ENCODE measurements around the gene SEC61B. TPM values are rescaled to one million over a fixed set of nuclear protein-coding genes. Genes with fewer than 3 reads are reported as not detected.

SEC61B gene
- total RNA-seq, 1 experiment from 2014 or later = 167 TPM

DNA sequence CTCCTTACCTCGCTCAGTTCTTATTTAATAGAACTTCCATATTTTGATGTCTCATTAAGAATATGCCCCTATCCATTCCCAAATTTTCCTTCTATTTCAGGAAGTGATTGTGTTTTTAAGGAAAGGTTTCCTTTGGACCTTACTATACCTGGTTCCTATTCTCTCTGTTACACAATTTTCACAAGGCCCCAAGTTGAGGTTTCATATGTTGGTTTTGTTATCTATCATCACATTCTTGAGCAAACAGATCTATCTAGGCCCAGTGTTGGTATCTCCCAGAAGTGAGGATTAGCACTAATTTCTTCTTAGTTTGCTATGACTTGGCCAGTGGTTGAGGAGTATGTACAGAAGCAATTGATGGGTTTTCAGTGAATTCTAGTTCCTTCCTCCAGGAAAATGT lies 41.9 kb upstream of the SEC61B start:
- CTCF ChIA-PET = no interaction called here

GRCh38 chr9:99180662-99181061 lies 41.4 kb upstream of the SEC61B start:
- Mint-ChIP-seq H3K4me1 (peaks cover 22% of the 10 kb centered on the region), H3K27ac (no peak overlapping the region), H3K36me3 (no peaks in the 10 kb centered on the region), H3K9me3 (no peaks in the 10 kb centered on the region), H3K4me3 (no peak overlapping the region), H3K27me3 (ENCODE audit: low read depth) (no peaks in the 10 kb centered on the region; the same call in 1 of the 2 replicates)
- POLR2A ChIA-PET = no interaction called here
- ATAC-seq (no peak), DNase-seq (ENCODE audit: low spot score) (no peak)
- TF ChIP-seq TEAD1 (CRISPR knock-in tag; IDR thresholded peaks at IDR 0.05) = no peak
- TF ChIP-seq CBFB (CRISPR knock-in tag; IDR thresholded peaks at IDR 0.05; ENCODE audit: low read depth) = no peak
- no peak for TF ChIP-seq KAT7 (CRISPR knock-in tag; IDR thresholded peaks at IDR 0.05; ENCODE audit: borderline replicate concordance)
- TF ChIP-seq ZNF416 (CRISPR knock-in tag; IDR thresholded peaks at IDR 0.05) = no peak
- no peak for TF ChIP-seq SMAD3 (CRISPR knock-in tag; IDR thresholded peaks at IDR 0.05; ENCODE audit: borderline replicate concordance)
- TF ChIP-seq USF1 (CRISPR knock-in tag; IDR thresholded peaks at IDR 0.05) = no peak
- no peak for TF ChIP-seq ZNF121 (CRISPR knock-in tag; IDR thresholded peaks at IDR 0.05)
- TF ChIP-seq NR3C1 (CRISPR knock-in tag; conservative IDR thresholded peaks at IDR 0.05; ENCODE audit: low read depth) = no peak
- no peak for TF ChIP-seq ESRRA (CRISPR knock-in tag; IDR thresholded peaks at IDR 0.05; ENCODE audit: borderline replicate concordance)
- TF ChIP-seq, protein P1, sequence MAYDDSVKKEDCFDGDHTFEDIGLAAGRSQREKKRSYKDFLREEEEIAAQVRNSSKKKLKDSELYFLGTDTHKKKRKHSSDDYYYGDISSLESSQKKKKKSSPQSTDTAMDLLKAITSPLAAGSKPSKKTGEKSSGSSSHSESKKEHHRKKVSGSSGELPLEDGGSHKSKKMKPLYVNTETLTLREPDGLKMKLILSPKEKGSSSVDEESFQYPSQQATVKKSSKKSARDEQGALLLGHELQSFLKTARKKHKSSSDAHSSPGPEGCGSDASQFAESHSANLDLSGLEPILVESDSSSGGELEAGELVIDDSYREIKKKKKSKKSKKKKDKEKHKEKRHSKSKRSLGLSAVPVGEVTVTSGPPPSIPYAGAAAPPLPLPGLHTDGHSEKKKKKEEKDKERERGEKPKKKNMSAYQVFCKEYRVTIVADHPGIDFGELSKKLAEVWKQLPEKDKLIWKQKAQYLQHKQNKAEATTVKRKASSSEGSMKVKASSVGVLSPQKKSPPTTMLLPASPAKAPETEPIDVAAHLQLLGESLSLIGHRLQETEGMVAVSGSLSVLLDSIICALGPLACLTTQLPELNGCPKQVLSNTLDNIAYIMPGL (CRISPR knock-in tag; IDR thresholded peaks at IDR 0.05) = no peak
- no peak for TF ChIP-seq ZNF232 (CRISPR knock-in tag; IDR thresholded peaks at IDR 0.05)
- TF ChIP-seq, protein P2, sequence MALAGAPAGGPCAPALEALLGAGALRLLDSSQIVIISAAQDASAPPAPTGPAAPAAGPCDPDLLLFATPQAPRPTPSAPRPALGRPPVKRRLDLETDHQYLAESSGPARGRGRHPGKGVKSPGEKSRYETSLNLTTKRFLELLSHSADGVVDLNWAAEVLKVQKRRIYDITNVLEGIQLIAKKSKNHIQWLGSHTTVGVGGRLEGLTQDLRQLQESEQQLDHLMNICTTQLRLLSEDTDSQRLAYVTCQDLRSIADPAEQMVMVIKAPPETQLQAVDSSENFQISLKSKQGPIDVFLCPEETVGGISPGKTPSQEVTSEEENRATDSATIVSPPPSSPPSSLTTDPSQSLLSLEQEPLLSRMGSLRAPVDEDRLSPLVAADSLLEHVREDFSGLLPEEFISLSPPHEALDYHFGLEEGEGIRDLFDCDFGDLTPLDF (CRISPR knock-in tag; IDR thresholded peaks at IDR 0.05) = no peak
- TF ChIP-seq PRRX2 (CRISPR knock-in tag; IDR thresholded peaks at IDR 0.05) = no peak
- TF ChIP-seq ATF2 (CRISPR knock-in tag; IDR thresholded peaks at IDR 0.05; ENCODE audit: borderline replicate concordance, low read depth) = no peak
- no peak for TF ChIP-seq ZNF671 (CRISPR knock-in tag; IDR thresholded peaks at IDR 0.05)
- CTCF ChIA-PET = no interaction called here

More for the DNA sequence above, 41.9 kb upstream of the SEC61B start:
- no peak for DNase-seq (ENCODE audit: low spot score)
- Mint-ChIP-seq H3K4me3 (no peak overlapping the region), H3K9me3 (no peaks in the 10 kb centered on the region), H3K4me1 (peaks cover 22% of the 10 kb centered on the region), H3K36me3 (no peaks in the 10 kb centered on the region), H3K27ac (no peak overlapping the region), H3K27me3 (ENCODE audit: low read depth) (no peaks in the 10 kb centered on the region; the same call in 1 of the 2 replicates)
- no peak for ATAC-seq
- POLR2A ChIA-PET = no interaction called here
- TF ChIP-seq ZNF263 (CRISPR knock-in tag; IDR thresholded peaks at IDR 0.05; ENCODE audit: low read depth) = no peak
- no peak for TF ChIP-seq MLX (CRISPR knock-in tag; IDR thresholded peaks at IDR 0.05)
- no peak for TF ChIP-seq ZSCAN18 (CRISPR knock-in tag; IDR thresholded peaks at IDR 0.05)
- no peak for TF ChIP-seq TEAD1 (CRISPR knock-in tag; IDR thresholded peaks at IDR 0.05)
- no peak for TF ChIP-seq HMGA2 (CRISPR knock-in tag; IDR thresholded peaks at IDR 0.05)
- no peak for TF ChIP-seq IRF1 (CRISPR knock-in tag; IDR thresholded peaks at IDR 0.05)
- TF ChIP-seq ZNF121 (CRISPR knock-in tag; IDR thresholded peaks at IDR 0.05) = no peak

All from WTC11 (cell line).